Upper lobe of right lung (tissue), 1 donor: ENCODE data around the gene RARG. TPM values are rescaled to one million over a fixed set of nuclear protein-coding genes. Genes with fewer than 3 reads are reported as not detected.
"Not testable (repeated sequence)": the region's sequence is repeated elsewhere in the genome, so short reads cannot be mapped to it uniquely, and the experiment has no call there.

ENCODE experiments used
- ATAC-seq: fragments of 200-7000 bp; cut with Tn5 transposase; one replicate; pipeline ENCODE4 v1.9.1; 2020; ENCODE audit warnings: mild to moderate bottlenecking, moderate library complexity
- DNase-seq: peaks from one replicate; pipeline ENCODE4 v3.0.0-alpha.2; 2020
- H3K27ac ChIP-seq: fragments of 200-600 bp; one replicate; pipeline ENCODE4 v1.8.0; 2022
- H3K27me3 ChIP-seq: fragments of 200-600 bp; one replicate; pipeline ENCODE4 v1.8.0; 2022; ENCODE audit warnings: mild to moderate bottlenecking
- H3K36me3 ChIP-seq: fragments of 200-600 bp; one replicate; pipeline ENCODE4 v1.8.0; 2022
- H3K4me1 ChIP-seq: fragments of 200-600 bp; one replicate; pipeline ENCODE4 v1.8.0; 2022
- H3K4me3 ChIP-seq: fragments of 200-600 bp; one replicate; pipeline ENCODE4 v1.8.0; 2022; ENCODE audit warnings: mild to moderate bottlenecking
- H3K9me3 ChIP-seq: fragments of 200-600 bp; one replicate; pipeline ENCODE4 v1.8.0; 2022
- CTCF ChIP-seq: fragments of 200-600 bp; IDR thresholded peaks from one replicate; pipeline ENCODE4 v1.8.0; 2022; ENCODE audit warnings: antibody characterized with exemption
- intact Hi-C: fragments of 100-400 bp; cut with DNase I; formaldehyde crosslinking; loops from one replicate; pipeline ENCODE4 v1.11.0; 2022
- total RNA-seq: library from RNA; stranded (reverse); fragmentation: NEBNext Ultra II Directional; extraction: Animal tissue kit (Norgen Biotek cat#: 25700); gene quantifications from one replicate; pipeline ENCODE4 v1.2.1, GENCODE V29; 2021
- donor health status: DM: no; HTN: yes; CAD: no; lungs with severe emphysema.

The RARG gene
- total RNA-seq, 1 donor from 2014 or later, result 23.8 TPM

- peak; percentile 91 for DNase-seq
Measured at GRCh38 chr12:53180931-53181645, 50.9 kb downstream of the RARG start.

GRCh38 chr12:53180220-53180930, 51.6 kb downstream of the RARG start, which contains the start of the genes CSAD and ZNF740:
TSS of gene CSAD (minus strand) at chr12:53180925. CDS start at chr12:53173470, 7,455 bp downstream.
TSS of gene ZNF740 (plus strand) at chr12:53180722. CDS start at chr12:53181984, 1,262 bp downstream.
- DNase-seq, result peak; percentile 99
- Histone ChIP-seq H3K36me3 (peaks cover 33% of the 10 kb centered on the region), H3K27me3 (no peaks in the 10 kb centered on the region), H3K4me3 (peak within 1 kb of the TSS; percentile 74), H3K4me1 (peaks cover 32% of the 10 kb centered on the region), H3K9me3 (no peaks in the 10 kb centered on the region), H3K27ac (peak within 1 kb of the TSS; percentile 93)
- TF ChIP-seq CTCF, result no peak
- peak; percentile 98 for ATAC-seq
- intact Hi-C loops, result no loop called here

More at GRCh38 chr12:53180931-53181645, 50.9 kb downstream of the RARG start:
- Histone ChIP-seq H3K4me1 (peaks cover 32% of the 10 kb centered on the region), H3K36me3 (peaks cover 40% of the 10 kb centered on the region), H3K27ac (peak overlapping the region; percentile 93), H3K9me3 (no peaks in the 10 kb centered on the region), H3K4me3 (peak overlapping the region; percentile 74), H3K27me3 (no peaks in the 10 kb centered on the region)
- peak; percentile 85 for ATAC-seq
- intact Hi-C loops, result no loop called here
- TF ChIP-seq CTCF, result no peak

GRCh38 chr12:53179687-53180219, 52.3 kb downstream of the RARG start:
- peaks cover 26% of the 10 kb centered on the region for H3K4me1 ChIP-seq
- peak overlapping the region; percentile 93 for H3K27ac ChIP-seq
- no peak for DNase-seq
- no peak for TF ChIP-seq CTCF
- peaks cover 27% of the 10 kb centered on the region for H3K36me3 ChIP-seq
- peak; percentile 5 for ATAC-seq
- no peaks in the 10 kb centered on the region for H3K27me3 ChIP-seq
- H3K4me3 ChIP-seq, result peak overlapping the region; percentile 74
- no peaks in the 10 kb centered on the region for H3K9me3 ChIP-seq
- intact Hi-C loops, result no loop called here

- H3K27ac ChIP-seq, ATAC-seq, DNase-seq, H3K27me3 ChIP-seq, intact Hi-C loops, H3K9me3 ChIP-seq, H3K4me3 ChIP-seq: not testable (repeated sequence)
- Histone ChIP-seq H3K36me3 (peaks cover 21% of the 10 kb centered on the region), H3K4me1 (peaks cover 26% of the 10 kb centered on the region)
Measured at GRCh38 chr12:53178803-53179202, 53.2 kb downstream of the RARG start.

- DNase-seq, ATAC-seq: not testable (repeated sequence)
Measured at GRCh38 chr12:53177447-53177846, 54.6 kb downstream of the RARG start.

GRCh38 chr12:53176750-53177149, 55.3 kb downstream of the RARG start:
- intact Hi-C loops, result no loop called here
- no peak for DNase-seq
- no peak for TF ChIP-seq CTCF
- no peak overlapping the region for H3K27ac ChIP-seq
- ATAC-seq, result no peak
- no peaks in the 10 kb centered on the region for H3K27me3 ChIP-seq
- peaks cover 2% of the 10 kb centered on the region for H3K36me3 ChIP-seq
- no peaks in the 10 kb centered on the region for H3K9me3 ChIP-seq
- H3K4me3 ChIP-seq, result no peak overlapping the region
- peaks cover 6% of the 10 kb centered on the region for H3K4me1 ChIP-seq

More at GRCh38 chr12:53177447-53177846, 54.6 kb downstream of the RARG start:
- intact Hi-C loops, H3K27ac ChIP-seq, H3K27me3 ChIP-seq, H3K4me3 ChIP-seq, H3K36me3 ChIP-seq, H3K9me3 ChIP-seq: not testable (repeated sequence)
- H3K4me1 ChIP-seq, result peaks cover 13% of the 10 kb centered on the region
